ENCODE data around the gene JAK1.
"Not testable (repeated sequence)": the region's sequence is repeated elsewhere in the genome, so short reads cannot be mapped to it uniquely, and the experiment has no call there.

The JAK1 gene

GRCh38 chr1:64839732-64840405 lies 126.5 kb downstream of the JAK1 start:
- DNase-seq (ENCODE audit: low read depth) = no peak

GRCh38 chr1:64839261-64839660 lies 127.1 kb downstream of the JAK1 start:
- no peak for DNase-seq (ENCODE audit: low read depth)

GRCh38 chr1:64838486-64838885 lies 127.9 kb downstream of the JAK1 start:
- no peak for DNase-seq (ENCODE audit: low read depth)

GRCh38 chr1:64836802-64837201 lies 129.5 kb downstream of the JAK1 start:
- no peak for DNase-seq (ENCODE audit: low read depth)

GRCh38 chr1:64834734-64835133 lies 131.6 kb downstream of the JAK1 start:
- DNase-seq (ENCODE audit: low read depth) = no peak

GRCh38 chr1:64830030-64830651 lies 136.2 kb downstream of the JAK1 start:
- no peak for DNase-seq (ENCODE audit: low read depth)

- DNase-seq (ENCODE audit: low read depth) = no peak
Measured at GRCh38 chr1:64829411-64830029, 136.8 kb downstream of the JAK1 start.

GRCh38 chr1:64828829-64829228 lies 137.5 kb downstream of the JAK1 start:
- DNase-seq (ENCODE audit: low read depth) = no peak

GRCh38 chr1:64826991-64827390 lies 139.4 kb downstream of the JAK1 start:
- no peak for DNase-seq (ENCODE audit: low read depth)

GRCh38 chr1:64823691-64824476 lies 142.5 kb downstream of the JAK1 start:
- peak; percentile 61 for DNase-seq (ENCODE audit: low read depth)

- peak; percentile 17 for DNase-seq (ENCODE audit: low read depth)
Measured at GRCh38 chr1:64822621-64823020, 143.7 kb downstream of the JAK1 start.

- not testable (repeated sequence) for DNase-seq (ENCODE audit: low read depth)
Measured at GRCh38 chr1:64820572-64820971, 145.8 kb downstream of the JAK1 start.

- DNase-seq (ENCODE audit: low read depth) = not testable (repeated sequence)
Measured at GRCh38 chr1:64817364-64817763, 149.0 kb downstream of the JAK1 start.

- DNase-seq (ENCODE audit: low read depth) = no peak
Measured at GRCh38 chr1:64814427-64814826, 151.9 kb downstream of the JAK1 start.

- DNase-seq (ENCODE audit: low read depth) = no peak
Measured at GRCh38 chr1:64811131-64811530, 155.2 kb downstream of the JAK1 start.

- DNase-seq (ENCODE audit: low read depth) = no peak
Measured at GRCh38 chr1:64810001-64810400, 156.3 kb downstream of the JAK1 start.

- DNase-seq (ENCODE audit: low read depth) = no peak
Measured at GRCh38 chr1:64809309-64809708, 157.0 kb downstream of the JAK1 start.

GRCh38 chr1:64801851-64802523 lies 164.4 kb downstream of the JAK1 start:
- DNase-seq (ENCODE audit: low read depth) = no peak

GRCh38 chr1:64798872-64799271 lies 167.5 kb downstream of the JAK1 start:
- no peak for DNase-seq (ENCODE audit: low read depth)

GRCh38 chr1:64790832-64791487 lies 175.4 kb downstream of the JAK1 start:
- DNase-seq (ENCODE audit: low read depth) = no peak

Data from HS-27A (cell line).